ENCODE measurements around the gene MMP24OS.

GRCh38 chr20:35243986-35244385 is 33.9 kb downstream of the MMP24OS start:
- TF ChIP-seq REST (IDR thresholded peaks at IDR 0.05; ENCODE audit: low read depth), result no peak
- no peak for TF ChIP-seq CTCF (IDR thresholded peaks at IDR 0.05 in 2 of 3, conservative IDR thresholded peaks at IDR 0.05 in 1 of 3; ENCODE audit: borderline replicate concordance in 1 of 3, insufficient read depth in 1 of 3, low read depth in 2 of 3, low read length in 2 of 3)
- TF ChIP-seq EZH2phosphoT487 (IDR thresholded peaks at IDR 0.05; ENCODE audit: borderline replicate concordance), result no peak
- no peak for TF ChIP-seq EZH2 (IDR thresholded peaks at IDR 0.05)
- TF ChIP-seq YY1 (IDR thresholded peaks at IDR 0.05; ENCODE audit: extremely low read depth, insufficient replicate concordance, low read depth, low read length), result no peak
- TF ChIP-seq POLR2A (IDR thresholded peaks at IDR 0.05; ENCODE audit: borderline replicate concordance, extremely low read depth, insufficient read depth, insufficient read length), result no peak
- TF ChIP-seq POLR2AphosphoS5 (IDR thresholded peaks at IDR 0.05; ENCODE audit: low read depth, low read length), result no peak
- TF ChIP-seq SP1 (IDR thresholded peaks at IDR 0.05; ENCODE audit: low read depth), result no peak

Data from HCT116 (cell line).